ENCODE measurements around the gene UNC93B1.
A peak's percentile ranks its signal among the peaks of the same experiment; 100 is the strongest.
"Not testable (repeated sequence)": the region's sequence is repeated elsewhere in the genome, so short reads cannot be mapped to it uniquely, and the experiment has no call there.

The UNC93B1 gene

GRCh38 chr11:67963217-67963616 lies 40.7 kb downstream of the UNC93B1 start:
- not testable (repeated sequence) for H3K9me3 ChIP-seq (ENCODE audit: severe bottlenecking); H3K4me3 ChIP-seq (ENCODE audit: low read depth, low read length); DNase-seq; H3K27me3 ChIP-seq (ENCODE audit: insufficient read depth, low read depth, severe bottlenecking); H3K27ac ChIP-seq; H3K36me3 ChIP-seq

GRCh38 chr11:67956236-67956635 lies 47.7 kb downstream of the UNC93B1 start:
- not testable (repeated sequence) for H3K36me3 ChIP-seq; H3K27ac ChIP-seq; H3K27me3 ChIP-seq (ENCODE audit: insufficient read depth, low read depth, severe bottlenecking)

GRCh38 chr11:67955461-67956007 lies 48.4 kb downstream of the UNC93B1 start:
- H3K27me3 ChIP-seq (ENCODE audit: insufficient read depth, low read depth, severe bottlenecking); H3K36me3 ChIP-seq; H3K9me3 ChIP-seq (ENCODE audit: severe bottlenecking): not testable (repeated sequence)
- H3K27ac ChIP-seq, result peak overlapping the region; percentile 47; the same call in 1 of the 2 replicates
- H3K4me3 ChIP-seq (ENCODE audit: low read depth, low read length), result peak overlapping the region; percentile 54
- TF ChIP-seq CTCF (IDR thresholded peaks at IDR 0.05; ENCODE audit: low read depth, low read length), result peak; percentile 76
- peak; percentile 69 for DNase-seq

More at GRCh38 chr11:67956236-67956635, 47.7 kb downstream of the UNC93B1 start:
- H3K9me3 ChIP-seq (ENCODE audit: severe bottlenecking); H3K4me3 ChIP-seq (ENCODE audit: low read depth, low read length); DNase-seq: not testable (repeated sequence)

GRCh38 chr11:67954971-67955370 lies 48.9 kb downstream of the UNC93B1 start:
- not testable (repeated sequence) for H3K27ac ChIP-seq; H3K9me3 ChIP-seq (ENCODE audit: severe bottlenecking); H3K27me3 ChIP-seq (ENCODE audit: insufficient read depth, low read depth, severe bottlenecking); H3K36me3 ChIP-seq
- peak overlapping the region; percentile 54 for H3K4me3 ChIP-seq (ENCODE audit: low read depth, low read length)
- peak; percentile 21 for DNase-seq

GRCh38 chr11:67954251-67954650 lies 49.6 kb downstream of the UNC93B1 start:
- H3K27me3 ChIP-seq (ENCODE audit: insufficient read depth, low read depth, severe bottlenecking); DNase-seq; H3K4me3 ChIP-seq (ENCODE audit: low read depth, low read length); H3K36me3 ChIP-seq; H3K9me3 ChIP-seq (ENCODE audit: severe bottlenecking); H3K27ac ChIP-seq: not testable (repeated sequence)

GRCh38 chr11:67950705-67951104 lies 53.2 kb downstream of the UNC93B1 start:
- DNase-seq; H3K4me3 ChIP-seq (ENCODE audit: low read depth, low read length); H3K9me3 ChIP-seq (ENCODE audit: severe bottlenecking); H3K36me3 ChIP-seq; H3K27ac ChIP-seq; H3K27me3 ChIP-seq (ENCODE audit: insufficient read depth, low read depth, severe bottlenecking): not testable (repeated sequence)

GRCh38 chr11:67947785-67948184 lies 56.1 kb downstream of the UNC93B1 start:
- not testable (repeated sequence) for H3K4me3 ChIP-seq (ENCODE audit: low read depth, low read length); H3K27me3 ChIP-seq (ENCODE audit: insufficient read depth, low read depth, severe bottlenecking); H3K36me3 ChIP-seq; DNase-seq; H3K27ac ChIP-seq; H3K9me3 ChIP-seq (ENCODE audit: severe bottlenecking)

- not testable (repeated sequence) for H3K27me3 ChIP-seq (ENCODE audit: insufficient read depth, low read depth, severe bottlenecking); H3K27ac ChIP-seq; H3K36me3 ChIP-seq; DNase-seq; H3K9me3 ChIP-seq (ENCODE audit: severe bottlenecking); H3K4me3 ChIP-seq (ENCODE audit: low read depth, low read length)
These were observed 57.5 kb downstream of the UNC93B1 start for GRCh38 chr11:67946403-67946802.

GRCh38 chr11:67943406-67943805 lies 60.5 kb downstream of the UNC93B1 start:
- H3K27me3 ChIP-seq (ENCODE audit: insufficient read depth, low read depth, severe bottlenecking); H3K36me3 ChIP-seq; H3K9me3 ChIP-seq (ENCODE audit: severe bottlenecking); H3K27ac ChIP-seq; H3K4me3 ChIP-seq (ENCODE audit: low read depth, low read length): not testable (repeated sequence)
- peak; percentile 44 for DNase-seq
- TF ChIP-seq CTCF (IDR thresholded peaks at IDR 0.05; ENCODE audit: low read depth, low read length), result peak; percentile 33; the same call in 1 of the 2 replicates

Data from WERI-Rb-1 (cell line).